GM19395 (cell line): ENCODE measurements around the gene TRAPPC10.

Experiments used
- ATAC-seq: cut with Tn5 transposase; IDR thresholded peaks from one replicate; pipeline ENCODE4 v1.9.1; 2021; ENCODE audit warnings: mild to moderate bottlenecking, moderate library complexity; ENCODE audit not compliant: unreplicated experiment

Gene TRAPPC10

GRCh38 chr21:43997766-43998742, 14.1 kb upstream of the TRAPPC10 start:
- ATAC-seq = no peak

GRCh38 chr21:44000360-44000759, 11.7 kb upstream of the TRAPPC10 start:
- ATAC-seq = no peak

GRCh38 chr21:44002511-44002910, 9.6 kb upstream of the TRAPPC10 start:
- ATAC-seq = no peak

DNA sequence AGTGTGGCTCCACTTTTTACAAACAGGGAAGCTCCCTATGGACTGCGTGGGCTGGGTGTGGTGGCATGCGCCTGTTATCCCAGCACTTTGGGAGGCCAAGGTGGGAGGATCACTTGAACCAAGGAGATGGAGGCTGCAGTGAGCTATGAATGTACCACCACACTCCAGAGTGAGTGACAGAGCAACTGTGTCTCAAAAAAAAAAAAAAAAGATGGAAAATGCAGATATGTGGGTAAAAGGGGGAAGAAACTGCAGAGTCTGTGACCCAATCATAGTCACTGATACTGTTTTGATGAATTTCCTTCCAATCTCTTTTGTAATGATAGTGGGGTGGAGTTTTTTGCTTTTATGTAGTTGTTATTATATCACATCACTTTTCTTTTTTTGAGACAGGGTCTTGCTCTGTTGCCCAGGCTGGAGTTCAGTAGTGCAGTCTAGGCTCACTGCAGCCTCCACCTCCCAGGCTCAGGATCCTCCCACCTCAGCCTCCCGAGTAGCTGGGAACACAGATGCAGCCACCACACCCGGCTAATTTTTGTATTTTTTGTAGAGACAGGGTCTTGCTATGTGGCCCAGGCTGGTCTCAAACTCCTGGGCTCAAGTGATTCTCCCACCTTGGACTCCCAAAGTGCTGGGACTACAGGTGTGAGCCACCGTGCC, 8.7 kb upstream of the TRAPPC10 start:
- ATAC-seq = no peak

DNA sequence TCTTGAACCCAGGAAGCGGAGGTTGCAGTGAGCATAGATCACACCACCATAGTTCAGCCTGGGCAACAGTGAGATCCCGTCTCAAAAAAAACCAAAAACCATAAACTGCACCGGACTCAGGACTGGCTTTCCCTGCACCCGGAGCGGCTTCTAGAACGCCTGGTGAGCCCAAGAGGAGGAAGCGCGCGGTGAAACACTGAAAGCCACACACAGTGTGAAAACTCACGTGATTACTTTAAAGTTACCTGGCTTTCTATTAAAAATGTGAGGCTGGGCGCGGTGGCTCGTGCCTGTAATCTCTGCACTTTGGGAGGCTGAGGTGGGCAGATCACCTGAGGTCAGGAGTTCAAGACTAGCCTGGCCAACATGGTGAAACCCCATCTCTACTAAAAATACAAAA, 7.0 kb upstream of the TRAPPC10 start:
- no peak for ATAC-seq

- ATAC-seq = no peak
Observed at GRCh38 chr21:44005593-44005992, 6.5 kb upstream of the TRAPPC10 start.

GRCh38 chr21:44006017-44006619, 6.0 kb upstream of the TRAPPC10 start:
- ATAC-seq = no peak

DNA sequence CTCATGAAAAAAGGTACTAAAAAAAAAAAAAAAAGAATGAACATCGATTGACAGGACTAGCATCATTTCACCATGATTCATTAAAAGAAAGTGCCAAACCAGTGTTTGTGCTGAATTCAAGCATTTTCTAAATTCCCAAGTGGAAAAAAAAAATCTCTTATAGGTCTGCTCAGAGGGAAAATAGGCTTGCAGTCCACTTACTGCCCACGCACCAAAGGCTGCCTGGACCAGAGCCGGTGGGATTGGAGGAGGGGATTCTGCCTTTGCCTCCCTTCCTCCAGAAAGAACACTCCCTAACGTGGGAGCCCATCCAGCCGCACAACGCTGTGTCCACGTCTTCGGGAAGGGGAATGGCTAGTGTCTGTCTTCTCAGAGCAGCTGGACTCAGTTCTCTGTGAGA, 5.5 kb upstream of the TRAPPC10 start:
- no peak for ATAC-seq

GRCh38 chr21:44010429-44010828, 1.7 kb upstream of the TRAPPC10 start:
- no peak for ATAC-seq

GRCh38 chr21:44011123-44011522, 986 bp upstream of the TRAPPC10 start:
- ATAC-seq = no peak

- ATAC-seq = peak; percentile 63
Observed at GRCh38 chr21:44012474-44013379, 618 bp downstream of the TRAPPC10 start.

- no peak for ATAC-seq
Observed at GRCh38 chr21:44013380-44014088, 1.4 kb downstream of the TRAPPC10 start.

DNA sequence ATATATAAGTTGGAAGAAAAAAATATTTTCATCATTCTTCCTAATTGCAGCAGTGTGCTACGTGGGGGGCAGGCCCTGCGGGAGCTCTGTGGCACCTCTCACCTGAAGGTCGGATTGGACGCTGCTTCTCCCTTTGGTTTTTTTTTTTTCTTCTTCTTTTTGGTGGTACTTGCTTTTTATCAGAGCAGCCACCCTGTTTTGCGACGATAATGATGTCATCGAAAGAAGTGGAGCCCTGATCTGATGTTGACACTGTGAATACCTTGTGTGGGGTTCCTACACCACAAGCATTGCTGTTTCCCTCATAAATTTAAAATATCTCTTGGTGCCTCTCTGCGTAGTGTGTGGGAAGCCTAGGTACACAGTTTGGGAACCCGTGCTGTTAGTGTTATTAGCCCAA, 5.5 kb downstream of the TRAPPC10 start:
- ATAC-seq = no peak

DNA sequence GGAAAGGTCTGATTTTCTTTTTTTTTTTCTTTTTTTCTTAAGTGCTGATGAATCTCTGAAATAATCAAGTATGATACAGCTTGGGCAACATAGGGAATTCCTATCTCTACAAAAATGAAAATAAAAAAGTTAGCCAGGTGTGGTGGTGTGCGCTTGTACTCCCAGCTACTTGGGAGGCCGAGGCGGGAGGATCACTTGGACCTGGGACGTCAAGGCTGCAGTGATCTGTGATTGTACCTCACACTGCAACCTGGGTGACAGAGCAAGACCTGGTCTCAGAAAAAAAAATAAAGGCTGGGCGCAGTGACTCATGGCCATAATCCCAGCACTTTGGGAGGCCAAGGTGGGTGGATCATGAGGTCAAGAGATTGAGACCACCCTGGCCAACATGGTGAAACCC, 6.0 kb downstream of the TRAPPC10 start:
- no peak for ATAC-seq

DNA sequence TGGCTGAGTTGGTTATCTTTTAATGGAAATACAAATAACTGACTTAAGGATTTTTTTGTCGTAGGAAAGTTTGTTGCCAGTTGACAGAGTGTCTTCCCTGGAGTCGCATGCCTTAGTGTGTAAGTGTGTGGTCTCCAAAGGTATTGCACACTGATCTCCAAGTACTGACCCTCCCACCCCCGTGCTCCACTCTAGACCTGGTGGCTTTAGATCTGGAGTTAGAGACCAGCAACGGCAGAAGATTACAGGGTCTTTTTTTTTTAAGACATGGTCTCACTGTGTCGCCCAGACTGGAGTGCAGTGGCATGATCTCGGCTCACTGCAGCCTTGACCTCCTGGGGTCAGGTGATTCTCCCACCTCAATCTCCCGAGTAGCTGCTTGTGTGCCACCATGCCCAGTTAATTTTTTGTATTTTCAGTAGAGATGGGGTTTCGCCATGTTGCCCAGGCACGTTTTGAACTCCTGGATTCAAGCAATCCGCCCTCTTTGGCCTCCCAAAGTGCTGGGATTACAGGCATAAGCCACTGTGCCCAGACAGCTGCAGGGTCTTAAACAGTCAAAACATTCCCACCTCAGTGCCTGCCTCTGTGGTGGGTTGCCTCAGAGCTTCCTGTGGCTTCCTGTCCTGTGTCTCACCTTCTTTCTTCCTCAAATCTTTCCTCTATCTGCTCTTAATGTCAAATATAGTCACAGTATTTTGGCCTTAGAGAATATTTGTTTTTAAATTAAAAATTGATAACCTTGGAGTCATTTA, 6.9 kb downstream of the TRAPPC10 start:
- ATAC-seq = no peak

DNA sequence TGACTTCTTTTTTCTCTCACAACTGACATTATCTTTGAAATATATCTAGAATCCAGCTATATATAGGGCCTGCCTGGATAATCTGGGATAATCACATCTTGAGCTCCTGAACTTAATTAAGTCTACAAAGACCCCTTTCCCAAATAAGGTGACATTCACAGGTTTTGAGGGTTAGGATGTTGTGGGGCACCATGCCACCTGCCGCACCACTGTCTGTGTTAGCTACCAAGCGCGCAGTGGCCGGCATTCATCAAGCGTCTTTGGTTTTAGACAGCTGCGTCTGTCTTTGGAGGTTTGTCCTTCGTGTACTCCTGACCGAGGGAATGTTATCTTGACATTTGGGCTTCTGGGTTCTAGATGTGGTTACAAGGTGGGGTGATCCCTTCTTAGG, 7.5 kb downstream of the TRAPPC10 start:
- no peak for ATAC-seq

GRCh38 chr21:44020551-44020950, 8.4 kb downstream of the TRAPPC10 start:
- ATAC-seq = no peak

DNA sequence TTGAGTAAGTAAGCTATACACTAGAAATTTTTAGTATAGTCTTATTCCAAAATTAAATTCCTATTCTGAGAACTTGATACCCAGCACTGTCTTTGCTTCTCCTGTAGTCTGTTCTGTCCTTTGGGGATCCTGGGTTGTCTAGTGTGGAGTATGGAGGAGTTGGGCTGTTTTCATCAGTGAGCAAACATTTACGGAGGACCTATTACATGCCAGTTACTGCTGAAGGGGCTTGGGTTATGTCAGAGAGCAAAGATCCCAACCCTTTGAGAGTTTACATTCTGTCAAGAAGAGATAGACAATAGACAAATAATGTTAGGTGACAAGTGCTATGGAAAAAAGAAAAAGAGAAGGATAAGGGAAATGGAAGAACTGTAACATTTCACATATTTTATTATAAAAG, 9.0 kb downstream of the TRAPPC10 start:
- no peak for ATAC-seq

- no peak for ATAC-seq
Observed at GRCh38 chr21:44024257-44024656, 12.1 kb downstream of the TRAPPC10 start.
